ENCODE data around the gene CMTM5.

The CMTM5 gene

GRCh38 chr14:23359722-23360447 lies 17.0 kb upstream of the CMTM5 start:
- Histone ChIP-seq H3K36me3 (no peaks in the 10 kb centered on the region), H3K27ac (no peak overlapping the region), H3K27me3 (peaks cover 70% of the 10 kb centered on the region), H3K4me1 (ENCODE audit: control insufficient read depth in 1 of 2, insufficient read depth in 1 of 2, low read depth in 1 of 2, low read length in 1 of 2) (no peaks in the 10 kb centered on the region), H3K4me3 (ENCODE audit: low read depth in 1 of 2, low read length in 1 of 2) (no peak overlapping the region), H3K9me3 (no peaks in the 10 kb centered on the region)
- no peak for TF ChIP-seq CTCF (IDR thresholded peaks at IDR 0.05)

GRCh38 chr14:23360496-23360895 lies 16.4 kb upstream of the CMTM5 start:
- no peaks in the 10 kb centered on the region for H3K4me1 ChIP-seq (ENCODE audit: control insufficient read depth in 1 of 2, insufficient read depth in 1 of 2, low read depth in 1 of 2, low read length in 1 of 2)
- H3K4me3 ChIP-seq (ENCODE audit: low read depth in 1 of 2, low read length in 1 of 2) = no peak overlapping the region
- H3K36me3 ChIP-seq = no peaks in the 10 kb centered on the region
- no peak overlapping the region for H3K27ac ChIP-seq
- H3K9me3 ChIP-seq = no peaks in the 10 kb centered on the region
- TF ChIP-seq CTCF (IDR thresholded peaks at IDR 0.05) = no peak
- H3K27me3 ChIP-seq = peaks cover 70% of the 10 kb centered on the region

GRCh38 chr14:23361320-23361719 lies 15.5 kb upstream of the CMTM5 start:
- Histone ChIP-seq H3K36me3 (no peaks in the 10 kb centered on the region), H3K27me3 (peaks cover 70% of the 10 kb centered on the region), H3K9me3 (no peaks in the 10 kb centered on the region), H3K4me1 (ENCODE audit: control insufficient read depth in 1 of 2, insufficient read depth in 1 of 2, low read depth in 1 of 2, low read length in 1 of 2) (no peaks in the 10 kb centered on the region), H3K27ac (no peak overlapping the region), H3K4me3 (ENCODE audit: low read depth in 1 of 2, low read length in 1 of 2) (no peak overlapping the region)
- TF ChIP-seq CTCF (IDR thresholded peaks at IDR 0.05) = no peak

GRCh38 chr14:23361763-23362162 lies 15.1 kb upstream of the CMTM5 start:
- TF ChIP-seq CTCF (IDR thresholded peaks at IDR 0.05) = no peak
- Histone ChIP-seq H3K9me3 (no peaks in the 10 kb centered on the region), H3K4me3 (ENCODE audit: low read depth in 1 of 2, low read length in 1 of 2) (no peak overlapping the region), H3K36me3 (no peaks in the 10 kb centered on the region), H3K4me1 (ENCODE audit: control insufficient read depth in 1 of 2, insufficient read depth in 1 of 2, low read depth in 1 of 2, low read length in 1 of 2) (no peaks in the 10 kb centered on the region), H3K27me3 (peaks cover 70% of the 10 kb centered on the region), H3K27ac (no peak overlapping the region)

GRCh38 chr14:23362200-23362599 lies 14.6 kb upstream of the CMTM5 start:
- TF ChIP-seq CTCF (IDR thresholded peaks at IDR 0.05) = no peak
- H3K4me1 ChIP-seq (ENCODE audit: control insufficient read depth in 1 of 2, insufficient read depth in 1 of 2, low read depth in 1 of 2, low read length in 1 of 2) = no peaks in the 10 kb centered on the region
- H3K4me3 ChIP-seq (ENCODE audit: low read depth in 1 of 2, low read length in 1 of 2) = no peak overlapping the region
- H3K27me3 ChIP-seq = peaks cover 70% of the 10 kb centered on the region
- H3K27ac ChIP-seq = no peak overlapping the region
- no peaks in the 10 kb centered on the region for H3K36me3 ChIP-seq
- H3K9me3 ChIP-seq = no peaks in the 10 kb centered on the region
